Gastroesophageal sphincter (tissue), 3 donors: ENCODE results near the gene CCSER1.

Source experiments
- CTCF ChIP-seq, 4 experiments: fragments of 200-600 bp in 2 of 4; fragments of 450-650 bp in 2 of 4; sonication (generic) in 1 of 4; IDR thresholded peaks; one replicate each; pipeline ENCODE4 v1.5.1; 2017 to 2019; ENCODE audit warnings: antibody characterized with exemption in 4 of 4, mild to moderate bottlenecking in 2 of 4, moderate library complexity in 2 of 4
- EP300 ChIP-seq: sonication (generic); formaldehyde crosslinking; IDR thresholded peaks from one replicate; pipeline ENCODE4 v1.6.1; 2017; ENCODE audit warnings: antibody characterized with exemption, mild to moderate bottlenecking
- POLR2AphosphoS5 ChIP-seq: sonication (generic); formaldehyde crosslinking; IDR thresholded peaks from one replicate; pipeline ENCODE4 v1.6.1; 2017; ENCODE audit warnings: antibody characterized with exemption

GRCh38 chr4:91228659-91229058 is 1101.5 kb downstream of the CCSER1 start:
- TF ChIP-seq EP300 = no peak
- TF ChIP-seq CTCF (IDR thresholded peaks at IDR 0.05) = no peak
- TF ChIP-seq POLR2AphosphoS5 = no peak
